IPS-20b (cell line): ENCODE measurements around the gene ARHGAP1.

Source experiments
- H3K27ac ChIP-seq: one replicate; pipeline ENCODE4 v1.5.1; 2013; ENCODE audit warnings: low read length
- H3K27me3 ChIP-seq: 2 replicates; pipeline ENCODE4 v1.6.1; 2013; ENCODE audit warnings: mild to moderate bottlenecking, low read length, inconsistent platforms; ENCODE audit not compliant: insufficient read depth
- H3K36me3 ChIP-seq: 2 replicates; pipeline ENCODE4 v1.6.1; 2013; ENCODE audit warnings: low read depth, mild to moderate bottlenecking, inconsistent platforms, low read length, moderate library complexity; ENCODE audit not compliant: insufficient read depth
- H3K4me1 ChIP-seq: 2 replicates; pipeline ENCODE4 v1.6.1; 2013; ENCODE audit warnings: mild to moderate bottlenecking, control low read depth, inconsistent platforms, low read length, moderate library complexity; ENCODE audit not compliant: insufficient read depth
- H3K4me3 ChIP-seq: 2 replicates; pipeline ENCODE4 v1.5.1; 2013; ENCODE audit warnings: mild to moderate bottlenecking, low read length, inconsistent platforms
- H3K9ac ChIP-seq: 2 replicates; pipeline ENCODE4 v1.6.1; 2013; ENCODE audit warnings: low read depth, mild to moderate bottlenecking, inconsistent platforms, low read length, moderate library complexity
- H3K9me3 ChIP-seq: 2 replicates; pipeline ENCODE4 v1.6.1; 2013; ENCODE audit warnings: mild to moderate bottlenecking, low read depth, low read length, inconsistent platforms; ENCODE audit not compliant: insufficient read depth

ARHGAP1 gene

DNA sequence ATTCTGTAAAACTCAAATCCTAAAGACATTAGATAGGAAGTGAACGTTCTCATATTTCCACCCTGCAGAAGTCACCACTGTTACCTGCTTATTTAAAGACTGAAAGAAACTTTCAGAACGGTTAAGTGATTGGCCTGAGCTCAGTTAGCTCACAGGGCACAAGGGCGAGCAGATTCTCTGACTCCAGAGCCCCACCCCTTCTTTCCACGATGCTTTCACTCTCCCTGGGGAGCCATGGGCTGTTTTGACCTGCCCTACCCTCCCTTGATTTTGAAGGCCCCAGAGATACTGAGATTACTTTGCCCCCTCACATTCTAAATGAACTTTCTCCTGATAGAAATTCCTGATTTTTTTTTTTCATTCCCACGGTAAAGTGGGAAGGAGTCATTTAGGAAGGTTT, 33.9 kb downstream of the ARHGAP1 start:
- H3K27me3 ChIP-seq, result no peaks in the 10 kb centered on the region
- H3K4me1 ChIP-seq, result no peaks in the 10 kb centered on the region
- H3K9me3 ChIP-seq, result no peaks in the 10 kb centered on the region
- no peak overlapping the region for H3K4me3 ChIP-seq
- peaks cover 88% of the 10 kb centered on the region for H3K36me3 ChIP-seq
- H3K27ac ChIP-seq, result no peak overlapping the region
- H3K9ac ChIP-seq, result no peak overlapping the region

DNA sequence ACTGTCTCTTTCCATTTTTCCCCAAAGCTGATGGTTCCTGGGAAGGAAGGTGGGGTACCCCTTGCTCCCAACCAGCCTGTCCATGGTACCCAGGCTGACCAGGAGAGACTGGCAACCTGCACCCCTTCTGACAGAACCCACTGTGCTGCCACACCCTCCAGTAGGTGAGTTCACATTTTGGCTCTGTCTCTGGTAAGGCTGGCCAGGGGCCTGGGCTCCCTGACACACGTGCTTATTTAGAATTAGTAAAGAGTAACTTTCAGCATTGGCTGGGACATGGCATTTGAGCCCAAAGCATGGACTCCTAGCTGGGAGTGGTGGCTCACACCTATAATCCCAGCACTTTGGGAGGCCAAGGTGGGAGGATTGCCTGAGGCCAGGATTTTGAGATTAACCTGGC, 35.1 kb downstream of the ARHGAP1 start:
- Histone ChIP-seq H3K36me3 (peaks cover 79% of the 10 kb centered on the region), H3K4me3 (no peak overlapping the region), H3K9ac (no peak overlapping the region)

GRCh38 chr11:46664612-46665011, 35.8 kb downstream of the ARHGAP1 start:
- H3K9ac ChIP-seq, result no peak overlapping the region
- no peaks in the 10 kb centered on the region for H3K4me1 ChIP-seq
- no peak overlapping the region for H3K27ac ChIP-seq
- no peak overlapping the region for H3K4me3 ChIP-seq
- peaks cover 81% of the 10 kb centered on the region for H3K36me3 ChIP-seq
- H3K27me3 ChIP-seq, result no peaks in the 10 kb centered on the region
- H3K9me3 ChIP-seq, result no peaks in the 10 kb centered on the region

More for the DNA sequence above, 35.1 kb downstream of the ARHGAP1 start:
- no peaks in the 10 kb centered on the region for H3K4me1 ChIP-seq
- no peaks in the 10 kb centered on the region for H3K9me3 ChIP-seq
- no peak overlapping the region for H3K27ac ChIP-seq
- H3K27me3 ChIP-seq, result no peaks in the 10 kb centered on the region

- Histone ChIP-seq H3K9ac (no peak overlapping the region), H3K36me3 (peaks cover 81% of the 10 kb centered on the region)
These were observed 37.0 kb downstream of the ARHGAP1 start for GRCh38 chr11:46663277-46663940.

DNA sequence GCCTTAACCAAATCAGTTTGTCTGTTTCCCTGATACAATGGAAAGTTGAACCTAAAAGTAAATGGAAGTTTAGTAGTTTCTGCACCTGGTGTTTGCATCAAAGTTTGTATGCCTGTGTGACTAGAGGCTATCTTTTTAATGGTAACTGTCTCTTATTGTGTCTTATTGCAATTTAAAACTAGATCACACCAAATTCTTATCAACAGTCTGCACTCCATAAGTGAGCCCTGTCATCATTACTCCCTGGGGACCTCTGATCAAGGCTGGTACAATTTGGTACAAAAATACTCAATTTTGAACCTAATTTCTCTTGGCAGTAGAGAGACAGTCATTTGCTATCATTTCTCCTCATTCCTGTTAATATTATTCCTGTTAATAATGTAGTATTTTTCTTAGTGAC, 38.1 kb downstream of the ARHGAP1 start:
- no peaks in the 10 kb centered on the region for H3K4me1 ChIP-seq
- H3K36me3 ChIP-seq, result peaks cover 81% of the 10 kb centered on the region
- no peak overlapping the region for H3K9ac ChIP-seq
- H3K27me3 ChIP-seq, result no peaks in the 10 kb centered on the region
- no peak overlapping the region for H3K4me3 ChIP-seq
- H3K27ac ChIP-seq, result no peak overlapping the region
- no peaks in the 10 kb centered on the region for H3K9me3 ChIP-seq

More at GRCh38 chr11:46663277-46663940, 37.0 kb downstream of the ARHGAP1 start:
- H3K27ac ChIP-seq, result no peak overlapping the region
- no peaks in the 10 kb centered on the region for H3K27me3 ChIP-seq
- H3K4me3 ChIP-seq, result no peak overlapping the region
- H3K4me1 ChIP-seq, result no peaks in the 10 kb centered on the region
- H3K9me3 ChIP-seq, result no peaks in the 10 kb centered on the region

DNA sequence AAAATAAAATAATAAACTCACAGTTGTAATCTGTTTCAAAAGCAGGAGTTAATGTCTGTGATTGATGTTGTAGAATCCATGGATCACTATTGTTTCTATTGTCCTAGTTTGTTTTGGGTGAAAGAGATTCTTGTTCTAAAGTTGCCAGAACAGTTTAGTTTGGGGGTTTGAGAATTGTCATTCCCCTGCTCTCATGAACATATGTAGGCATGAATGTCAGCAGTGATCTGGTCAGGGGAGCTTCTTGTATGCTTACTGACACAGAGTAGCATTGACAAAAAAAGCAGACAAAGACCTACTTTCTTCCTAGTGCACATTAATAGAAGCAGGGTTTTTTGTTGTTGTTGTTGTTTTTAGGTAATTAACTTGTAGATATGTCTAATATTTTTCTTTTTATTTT, 38.6 kb downstream of the ARHGAP1 start:
- no peak overlapping the region for H3K4me3 ChIP-seq
- no peak overlapping the region for H3K9ac ChIP-seq
- no peaks in the 10 kb centered on the region for H3K9me3 ChIP-seq
- H3K4me1 ChIP-seq, result no peaks in the 10 kb centered on the region
- no peaks in the 10 kb centered on the region for H3K27me3 ChIP-seq
- H3K27ac ChIP-seq, result no peak overlapping the region
- H3K36me3 ChIP-seq, result peaks cover 81% of the 10 kb centered on the region

GRCh38 chr11:46659908-46660307, 40.5 kb downstream of the ARHGAP1 start:
- Histone ChIP-seq H3K27me3 (no peaks in the 10 kb centered on the region), H3K9ac (no peak overlapping the region), H3K9me3 (no peaks in the 10 kb centered on the region), H3K4me3 (no peak overlapping the region), H3K36me3 (peaks cover 77% of the 10 kb centered on the region), H3K4me1 (no peaks in the 10 kb centered on the region), H3K27ac (no peak overlapping the region)

GRCh38 chr11:46658259-46658658, 42.2 kb downstream of the ARHGAP1 start:
- Histone ChIP-seq H3K27me3 (no peaks in the 10 kb centered on the region), H3K4me1 (no peaks in the 10 kb centered on the region), H3K9ac (no peak overlapping the region), H3K27ac (no peak overlapping the region), H3K36me3 (peaks cover 72% of the 10 kb centered on the region), H3K9me3 (no peaks in the 10 kb centered on the region), H3K4me3 (no peak overlapping the region)

DNA sequence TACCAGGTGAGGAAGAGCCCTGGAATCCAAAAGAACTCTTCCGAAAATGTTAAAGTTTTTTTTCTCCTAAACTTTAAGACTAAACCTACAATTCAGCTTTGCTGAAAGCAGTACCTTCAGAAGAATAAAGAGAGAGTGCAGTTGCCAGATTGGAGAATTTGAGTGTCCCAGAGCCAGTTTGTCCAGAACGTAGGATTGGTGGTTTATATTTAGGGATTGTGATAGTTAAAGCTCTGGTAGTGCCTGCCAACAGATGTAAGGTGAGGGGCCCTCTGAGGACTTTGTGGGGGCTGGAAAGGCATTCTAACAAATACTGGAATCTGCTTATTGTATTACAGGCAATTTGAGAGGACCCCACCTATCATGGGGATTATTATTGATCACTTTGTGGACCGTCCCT, 43.2 kb downstream of the ARHGAP1 start:
- no peak overlapping the region for H3K9ac ChIP-seq
- no peaks in the 10 kb centered on the region for H3K9me3 ChIP-seq
- H3K27ac ChIP-seq, result no peak overlapping the region
- no peak overlapping the region for H3K4me3 ChIP-seq
- H3K4me1 ChIP-seq, result no peaks in the 10 kb centered on the region
- peaks cover 75% of the 10 kb centered on the region for H3K36me3 ChIP-seq
- H3K27me3 ChIP-seq, result no peaks in the 10 kb centered on the region

DNA sequence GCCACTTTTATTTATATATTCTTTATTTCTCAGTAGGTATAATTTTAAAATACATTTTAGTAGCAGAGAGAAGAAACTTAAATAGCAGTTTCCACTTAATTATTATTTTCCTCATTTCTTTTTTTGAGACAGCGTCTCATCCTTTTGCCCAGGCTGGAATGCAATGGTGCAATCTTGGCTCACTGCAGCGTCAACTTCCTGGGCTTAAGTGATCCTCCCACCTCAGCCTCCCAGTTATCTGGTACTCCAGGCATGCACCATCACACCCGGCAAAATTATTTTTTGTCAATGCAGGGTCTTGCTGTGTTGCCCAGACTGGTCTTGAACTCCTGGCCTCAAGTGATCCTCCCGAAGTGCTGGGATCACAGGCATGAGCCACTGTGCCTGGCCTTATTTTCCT, 44.8 kb downstream of the ARHGAP1 start:
- peaks cover 82% of the 10 kb centered on the region for H3K36me3 ChIP-seq

GRCh38 chr11:46649180-46649738, 51.2 kb downstream of the ARHGAP1 start:
- Histone ChIP-seq H3K36me3 (peaks cover 85% of the 10 kb centered on the region), H3K4me3 (no peak overlapping the region), H3K27me3 (no peaks in the 10 kb centered on the region), H3K27ac (no peak overlapping the region), H3K9ac (no peak overlapping the region), H3K4me1 (no peaks in the 10 kb centered on the region), H3K9me3 (no peaks in the 10 kb centered on the region)

More for the DNA sequence above, 44.8 kb downstream of the ARHGAP1 start:
- Histone ChIP-seq H3K9ac (no peak overlapping the region), H3K4me3 (no peak overlapping the region), H3K27ac (no peak overlapping the region), H3K4me1 (no peaks in the 10 kb centered on the region), H3K9me3 (no peaks in the 10 kb centered on the region), H3K27me3 (no peaks in the 10 kb centered on the region)

DNA sequence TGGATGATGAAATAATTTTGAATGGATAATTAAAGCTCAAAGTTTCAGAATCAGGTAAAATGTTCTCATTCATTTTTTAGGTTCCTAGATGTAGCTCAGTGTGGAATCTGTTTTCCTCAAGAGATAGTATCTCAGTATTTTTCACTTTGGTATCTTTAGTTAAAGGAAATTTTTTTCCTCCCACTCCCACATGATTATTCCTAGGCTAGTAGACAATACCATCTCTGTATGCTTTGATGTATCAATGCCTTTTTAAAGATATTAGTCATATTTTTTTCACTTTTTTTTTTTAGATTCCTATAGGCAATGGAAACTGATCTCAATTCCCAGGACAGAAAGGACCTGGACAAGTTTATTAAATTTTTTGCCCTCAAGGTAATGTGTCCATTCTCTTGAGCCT, 56.4 kb downstream of the ARHGAP1 start:
- H3K4me1 ChIP-seq, result no peaks in the 10 kb centered on the region
- peaks cover 53% of the 10 kb centered on the region for H3K36me3 ChIP-seq
- H3K4me3 ChIP-seq, result no peak overlapping the region
- no peak overlapping the region for H3K27ac ChIP-seq
- H3K27me3 ChIP-seq, result no peaks in the 10 kb centered on the region
- no peak overlapping the region for H3K9ac ChIP-seq
- no peaks in the 10 kb centered on the region for H3K9me3 ChIP-seq
